Hepatocyte (in vitro differentiated cells): Measurements from ENCODE around the gene KCNQ2. TPM values are rescaled to one million over a fixed set of nuclear protein-coding genes. Genes with fewer than 3 reads are reported as not detected.

ENCODE experiments used
- DNase-seq: peaks from one replicate; pipeline ENCODE4 v3.0.0-alpha.2; 2016; ENCODE audit warnings: low spot score
- H2AFZ ChIP-seq: fragments of 200-600 bp; sonication (generic); 2 replicates; pipeline ENCODE4 v1.6.0; 2016; ENCODE audit warnings: antibody characterized with exemption, mild to moderate bottlenecking
- H3K27ac ChIP-seq: fragments of 200-600 bp; sonication (generic); 2 replicates; pipeline ENCODE4 v1.5.1; 2016; ENCODE audit warnings: mild to moderate bottlenecking
- H3K27me3 ChIP-seq: fragments of 200-600 bp; sonication (generic); 2 replicates; pipeline ENCODE4 v1.6.1; 2016
- H3K36me3 ChIP-seq: fragments of 200-600 bp; sonication (generic); replicated peaks from 2 replicates; pipeline ENCODE4 v1.5.1; 2016; ENCODE audit warnings: low read depth; ENCODE audit not compliant: insufficient read depth
- H3K4me1 ChIP-seq: fragments of 200-600 bp; sonication (generic); 2 replicates; pipeline ENCODE4 v1.5.1; 2016; ENCODE audit warnings: mild to moderate bottlenecking, moderate library complexity; ENCODE audit not compliant: insufficient read depth
- H3K4me2 ChIP-seq: fragments of 200-600 bp; sonication (generic); 2 replicates; pipeline ENCODE4 v1.6.0; 2016
- H3K4me3 ChIP-seq: fragments of 200-600 bp; sonication (generic); 2 replicates; pipeline ENCODE4 v1.5.1; 2016; ENCODE audit warnings: mild to moderate bottlenecking
- H3K79me2 ChIP-seq: fragments of 200-600 bp; sonication (generic); 2 replicates; pipeline ENCODE4 v1.6.0; 2017; ENCODE audit warnings: mild to moderate bottlenecking
- H3K9me2 ChIP-seq: fragments of 200-600 bp; sonication (generic); replicated peaks from 2 replicates; pipeline ENCODE4 v1.6.0; 2017; ENCODE audit warnings: mild to moderate bottlenecking; ENCODE audit not compliant: insufficient read depth
- H3K9me3 ChIP-seq: fragments of 200-600 bp; sonication (generic); 2 replicates; pipeline ENCODE4 v1.5.1; 2016; ENCODE audit warnings: low read depth, mild to moderate bottlenecking
- H4K20me1 ChIP-seq: fragments of 200-600 bp; sonication (generic); 2 replicates; pipeline ENCODE4 v1.6.0; 2016; ENCODE audit warnings: mild to moderate bottlenecking; ENCODE audit not compliant: insufficient read depth, poor library complexity, severe bottlenecking
- CTCF ChIP-seq: fragments of 200-600 bp; sonication (generic); IDR thresholded peaks from 2 replicates; pipeline ENCODE4 v1.5.1; 2016; ENCODE audit warnings: antibody characterized with exemption, mild to moderate bottlenecking; ENCODE audit not compliant: poor library complexity
- EZH2 ChIP-seq: fragments of 200-600 bp; sonication (generic); IDR thresholded peaks from 2 replicates; pipeline ENCODE4 v1.6.1; 2016; ENCODE audit warnings: antibody characterized with exemption, mild to moderate bottlenecking, borderline replicate concordance
- EZH2phosphoT487 ChIP-seq: fragments of 200-600 bp; sonication (generic); IDR thresholded peaks from one replicate; pipeline ENCODE4 v1.6.1; 2018; ENCODE audit warnings: antibody characterized with exemption, mild to moderate bottlenecking, low read depth, moderate library complexity; ENCODE audit not compliant: unreplicated experiment, severe bottlenecking
- WGBS: methylation state at CpG from one replicate; pipeline ENCODE4 v1.1.6; 2016; ENCODE audit warnings: low lambda C conversion rate; ENCODE audit errors: missing lambda C conversion rate; 5-methylcytosine and 5-hydroxymethylcytosine counted together
- polyA plus RNA-seq: library from polyadenylated mRNA; unstranded; fragments of >200 nt; fragmentation: Nextera tagmentation; extraction: Ambion mirVana; gene quantifications from 2 replicates; pipeline ENCODE4 v1.2.1, GENCODE V29; 2016
- total RNA-seq: library from RNA; depleted of rRNA; stranded (reverse); fragments of >200 nt; gene quantifications from 2 replicates; pipeline ENCODE4 v1.2.3, GENCODE V29; 2014

KCNQ2 gene
- total and polyA plus RNA-seq, 2 experiments from 2014 or later = 3.5 to 5.4 TPM

DNA sequence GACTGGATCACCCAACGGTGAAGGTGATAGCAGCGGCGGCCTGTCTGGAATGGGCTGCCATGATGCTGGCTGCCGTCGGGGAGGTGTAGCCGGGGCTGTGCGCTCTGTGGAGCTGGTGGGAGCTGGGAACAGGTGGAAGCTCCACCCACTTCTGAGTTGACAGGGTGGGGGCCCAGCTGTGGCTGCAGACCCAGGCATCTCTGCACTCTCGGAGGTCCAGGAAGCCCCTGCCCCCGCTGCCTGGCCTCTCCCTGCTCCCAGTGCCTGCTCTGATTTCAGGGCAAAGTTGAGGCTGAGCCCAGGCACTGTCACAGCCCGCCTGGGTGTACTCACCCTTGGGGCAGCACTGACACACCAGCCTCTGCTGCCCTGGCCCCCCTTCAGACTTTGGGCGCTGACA, 93.2 kb downstream of the KCNQ2 start:
- no peak overlapping the region for H2AFZ ChIP-seq
- no peak overlapping the region for H3K27ac ChIP-seq
- no peak for TF ChIP-seq CTCF
- TF ChIP-seq EZH2phosphoT487 = no peak
- TF ChIP-seq EZH2 = no peak
- H3K36me3 ChIP-seq = no peaks in the 10 kb centered on the region
- H3K4me2 ChIP-seq = no peak overlapping the region
- no peaks in the 10 kb centered on the region for H3K27me3 ChIP-seq
- no peaks in the 10 kb centered on the region for H3K79me2 ChIP-seq
- DNase-seq = no peak
- H4K20me1 ChIP-seq = no peaks in the 10 kb centered on the region
- peaks cover 13% of the 10 kb centered on the region for H3K4me1 ChIP-seq
- no peaks in the 10 kb centered on the region for H3K9me3 ChIP-seq
- WGBS = 78% methylated on average over 11 of the region's 11 CpGs
- no peak overlapping the region for H3K4me3 ChIP-seq
- H3K9me2 ChIP-seq = no peaks in the 10 kb centered on the region

- H2AFZ ChIP-seq = no peak overlapping the region
- H3K27ac ChIP-seq = no peak overlapping the region
- H3K27me3 ChIP-seq = no peaks in the 10 kb centered on the region
- 77% methylated on average over 11 of the region's 12 CpGs for WGBS
- H4K20me1 ChIP-seq = no peaks in the 10 kb centered on the region
- peak; percentile 45 for DNase-seq
- no peaks in the 10 kb centered on the region for H3K36me3 ChIP-seq
- no peaks in the 10 kb centered on the region for H3K9me3 ChIP-seq
- TF ChIP-seq EZH2phosphoT487 (no peak), EZH2 (no peak), CTCF (no peak)
- no peaks in the 10 kb centered on the region for H3K9me2 ChIP-seq
- peaks cover 13% of the 10 kb centered on the region for H3K4me1 ChIP-seq
- H3K4me2 ChIP-seq = no peak overlapping the region
- H3K79me2 ChIP-seq = no peaks in the 10 kb centered on the region
- H3K4me3 ChIP-seq = no peak overlapping the region
Measured at GRCh38 chr20:63378626-63379025, 93.8 kb downstream of the KCNQ2 start.

DNA sequence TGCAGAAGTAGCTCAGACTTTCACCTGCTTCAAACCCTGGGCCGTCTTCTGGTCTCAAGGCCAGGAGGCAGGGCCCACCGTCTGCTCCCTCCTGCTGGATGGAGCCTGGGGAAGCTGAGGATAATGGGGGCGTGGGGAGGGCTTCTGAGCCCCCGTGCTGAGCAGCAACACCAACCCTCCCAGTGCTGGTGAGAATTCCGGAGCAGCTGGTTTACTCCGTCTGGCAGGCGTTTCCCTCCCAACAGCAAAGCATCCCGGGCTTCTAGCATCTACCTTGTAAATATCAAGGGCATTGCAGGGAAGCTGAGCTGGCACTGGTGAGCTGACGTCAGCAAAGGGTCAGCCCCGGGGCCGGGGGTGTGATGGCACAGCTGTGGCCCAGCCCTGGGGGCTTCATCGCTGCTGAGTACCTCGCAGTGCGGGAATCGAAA, 94.5 kb downstream of the KCNQ2 start:
- Histone ChIP-seq H2AFZ (no peak overlapping the region), H3K4me1 (peaks cover 13% of the 10 kb centered on the region), H4K20me1 (no peaks in the 10 kb centered on the region), H3K9me2 (no peaks in the 10 kb centered on the region), H3K79me2 (no peaks in the 10 kb centered on the region), H3K9me3 (no peaks in the 10 kb centered on the region), H3K4me3 (no peak overlapping the region), H3K27ac (no peak overlapping the region), H3K27me3 (no peaks in the 10 kb centered on the region), H3K4me2 (no peak overlapping the region), H3K36me3 (no peaks in the 10 kb centered on the region)
- no peak for DNase-seq
- no peak for TF ChIP-seq EZH2
- TF ChIP-seq CTCF = no peak
- no peak for TF ChIP-seq EZH2phosphoT487
- WGBS = 54% methylated on average over 15 of the region's 15 CpGs
